Heart right ventricle (tissue), 16 donors: ENCODE data around the gene PARD6G. TPM values are rescaled to one million over a fixed set of nuclear protein-coding genes. Genes with fewer than 3 reads are reported as not detected.

Source experiments
- ATAC-seq, 8 donors: fragments of 200-7000 bp; cut with Tn5 transposase; one replicate each; pipeline ENCODE4 v1.9.1; 2020; ENCODE audit warnings: mild to moderate bottlenecking in 8 of 8, moderate library complexity in 8 of 8, moderate number of reproducible peaks in 1 of 8
- DNase-seq, 2 donors: peaks; one replicate each; pipeline ENCODE4 v3.0.0-alpha.2; 2020
- H3K27ac ChIP-seq, 10 donors: fragments of 200-600 bp; sonication (generic) in 2 of 10; one replicate each; pipeline versions ENCODE4 v1.5.0 to v1.8.0; 2020 to 2022; ENCODE audit warnings: mild to moderate bottlenecking in 3 of 10
- H3K27me3 ChIP-seq, 7 donors: fragments of 200-600 bp; one replicate each; pipeline ENCODE4 v1.8.0; 2021 to 2022; ENCODE audit warnings: mild to moderate bottlenecking in 2 of 7
- H3K36me3 ChIP-seq, 9 donors: fragments of 200-600 bp; sonication (generic) in 1 of 9; one replicate each; pipeline versions ENCODE4 v1.5.0 to v1.8.0; 2020 to 2022; ENCODE audit warnings: mild to moderate bottlenecking in 2 of 9
- H3K4me1 ChIP-seq, 9 donors: fragments of 200-600 bp; sonication (generic) in 1 of 9; one replicate each; pipeline versions ENCODE4 v1.5.0 to v1.8.0; 2020 to 2022; ENCODE audit warnings: mild to moderate bottlenecking in 4 of 9
- H3K4me3 ChIP-seq, 10 donors: fragments of 200-600 bp; sonication (generic) in 2 of 10; one replicate each; pipeline versions ENCODE4 v1.5.0 to v1.8.0; 2020 to 2022; ENCODE audit warnings: mild to moderate bottlenecking in 7 of 10, moderate library complexity in 2 of 10
- H3K9me3 ChIP-seq, 11 donors: fragments of 200-600 bp in 10 of 11; sonication (generic) in 2 of 11; one replicate each; pipeline versions ENCODE4 v1.5.0 to v1.8.0; 2013 to 2022; ENCODE audit warnings: mild to moderate bottlenecking in 2 of 11, control low read depth in 1 of 11, moderate library complexity in 1 of 11
- WGBS, 2 donors: extraction: QIAGEN DNeasy Blood & Tissue Kit; methylation state at CpG; one replicate each; pipeline ENCODE4 v1.1.7; 2013; ENCODE audit warnings: inconsistent platforms in 1 of 2; 5-methylcytosine and 5-hydroxymethylcytosine counted together
- intact Hi-C, 10 donors: fragments of 100-400 bp; cut with DNase I; formaldehyde crosslinking; loops; one replicate each; pipeline versions ENCODE4 v1.11.1 to v1.14.2; 2022
- polyA plus RNA-seq, 2 donors: library from polyadenylated mRNA; stranded (reverse); fragments of 200-250 nt; gene quantifications; one replicate each; pipeline ENCODE4 v1.2.3, GENCODE V29; 2013
- total RNA-seq, 10 donors: library from RNA; stranded (reverse); fragmentation: NEBNext Ultra II Directional in 3 of 10; extraction: Animal tissue kit (Norgen Biotek cat#: 25700) in 3 of 10; gene quantifications; one replicate each; pipeline versions ENCODE4 v1.2.1 to v1.2.4, GENCODE V29; 2021 to 2023
- TF ChIP-seq, protein P1 (sequence below), 9 donors: fragments of 200-600 bp; sonication (generic) in 2 of 9; IDR thresholded peaks; one replicate each; pipeline versions ENCODE4 v1.5.0 to v1.8.0; 2021 to 2022; ENCODE audit warnings: antibody characterized with exemption in 9 of 9, mild to moderate bottlenecking in 5 of 9, moderate library complexity in 1 of 9
- donor health status: Arrhythmogenic right ventricular cardiomyopathy.
- donor health status: ischemic (EF 13 %, LVEDD 7.1; RV severe dilation, severe dysfunction).
- donor health status: healthy with polysubstance abuse.
- donor health status: DM: no; HTN: yes; CAD: no.
- donor health status: DM: no; HTN: no; CAD: no.
- donor health status: ischemic (EF 25% LVEDD 6.9; RV normal size, moderate dysfunction).
- donor health status: ischemic (EF 25% LVEDD 5.7; RV mildly dilated, moderate dysfunction).
- donor health status: healthy.
- donor health status: DM: yes; HTN: yes; CAD: no.
- donor health status: Ischemic cardiomyopathy.
- donor health status: ischemic (EF 35%, LVEDD 5.7; RV mildly dilated, moderate dysfunction).
- donor health status: nonischemic (EF 11% LVEDD 7.7; RV severe dilation, severe dysfunction).
- donor health status: DM: yes; HTN: yes; CAD: no.
- donor health status: PGD.
- donor health status: ischemic (EF 29% LVEDD 5.4; RV normal size, mild dysfunction).
- donor health status: nonischemic (EF 23%, LVEDD 6.1; RV moderate dilation, normal function).

The PARD6G gene
- total and polyA plus RNA-seq, 12 donors: 0.77 to 3.8 (median 2.6) TPM

DNA sequence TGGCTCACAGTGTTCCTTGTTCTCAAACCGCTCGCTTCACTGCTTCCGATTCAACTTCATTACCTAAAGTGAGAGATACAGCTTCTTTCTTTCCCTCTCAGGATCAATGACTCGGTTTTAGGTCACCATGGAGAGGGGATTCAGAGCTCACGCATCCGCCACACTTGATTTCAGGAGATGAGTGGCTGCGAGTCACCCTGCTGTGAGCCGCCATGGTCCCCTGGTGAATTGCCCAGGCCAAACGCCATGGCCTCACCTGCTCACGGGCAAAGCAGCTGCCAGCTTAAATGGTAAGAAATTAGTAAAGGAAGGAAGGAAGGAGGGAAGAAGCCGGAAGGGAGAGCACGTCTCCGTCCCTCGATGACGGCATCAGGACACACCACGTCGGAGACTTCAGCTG is 77.7 kb downstream of the PARD6G start:
- TF ChIP-seq, protein P1, sequence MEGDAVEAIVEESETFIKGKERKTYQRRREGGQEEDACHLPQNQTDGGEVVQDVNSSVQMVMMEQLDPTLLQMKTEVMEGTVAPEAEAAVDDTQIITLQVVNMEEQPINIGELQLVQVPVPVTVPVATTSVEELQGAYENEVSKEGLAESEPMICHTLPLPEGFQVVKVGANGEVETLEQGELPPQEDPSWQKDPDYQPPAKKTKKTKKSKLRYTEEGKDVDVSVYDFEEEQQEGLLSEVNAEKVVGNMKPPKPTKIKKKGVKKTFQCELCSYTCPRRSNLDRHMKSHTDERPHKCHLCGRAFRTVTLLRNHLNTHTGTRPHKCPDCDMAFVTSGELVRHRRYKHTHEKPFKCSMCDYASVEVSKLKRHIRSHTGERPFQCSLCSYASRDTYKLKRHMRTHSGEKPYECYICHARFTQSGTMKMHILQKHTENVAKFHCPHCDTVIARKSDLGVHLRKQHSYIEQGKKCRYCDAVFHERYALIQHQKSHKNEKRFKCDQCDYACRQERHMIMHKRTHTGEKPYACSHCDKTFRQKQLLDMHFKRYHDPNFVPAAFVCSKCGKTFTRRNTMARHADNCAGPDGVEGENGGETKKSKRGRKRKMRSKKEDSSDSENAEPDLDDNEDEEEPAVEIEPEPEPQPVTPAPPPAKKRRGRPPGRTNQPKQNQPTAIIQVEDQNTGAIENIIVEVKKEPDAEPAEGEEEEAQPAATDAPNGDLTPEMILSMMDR (IDR thresholded peaks at IDR 0.05): no peak
- Histone ChIP-seq H3K36me3 (no peaks in the 10 kb centered on the region), H3K4me1 (peaks cover 0 to 11% (median 7%) of the 10 kb centered on the region in 9 donors), H3K4me3 (no peak overlapping the region), H3K9me3 (peaks cover 0 to 18% (median 6%) of the 10 kb centered on the region in 11 donors), H3K27ac (no peak overlapping the region), H3K27me3 (peaks cover 0 to 7% (median 0%) of the 10 kb centered on the region in 7 donors)
- 87 to 91% methylated on average over 17 of the region's 17 CpGs for WGBS, 2 donors
- DNase-seq (no peak), ATAC-seq (no peak)
- intact Hi-C loops: no loop called here

DNA sequence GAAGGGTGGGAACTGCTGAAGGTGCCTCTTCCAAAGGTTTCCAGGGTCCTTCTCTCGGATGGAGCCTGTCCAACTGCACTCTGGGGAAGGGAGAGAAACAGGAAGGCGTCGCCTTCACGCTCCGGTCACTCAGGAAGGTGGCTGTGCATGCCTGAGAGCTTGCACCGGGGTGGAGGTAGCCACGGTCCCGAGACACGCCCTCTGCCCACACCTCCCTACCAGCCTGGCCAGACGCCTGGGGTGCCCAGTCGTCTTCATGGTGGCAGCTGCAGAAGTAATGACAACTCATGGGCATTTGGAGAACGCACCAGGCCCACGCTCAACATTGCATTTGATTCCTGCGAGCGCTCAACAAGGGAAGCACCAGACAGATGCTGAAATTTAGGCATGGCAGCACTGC is 78.3 kb downstream of the PARD6G start:
- ATAC-seq: no peak
- H3K27ac ChIP-seq: no peak overlapping the region
- no peaks in the 10 kb centered on the region for H3K36me3 ChIP-seq
- peaks cover 0 to 24% (median 6%) of the 10 kb centered on the region in 11 donors for H3K9me3 ChIP-seq
- WGBS, 2 donors: 86 to 89% methylated on average over 15 of the region's 15 CpGs
- H3K27me3 ChIP-seq: peaks cover 0 to 7% (median 0%) of the 10 kb centered on the region in 7 donors
- no peak overlapping the region for H3K4me3 ChIP-seq
- no peak for DNase-seq
- intact Hi-C loops: no loop called here
- TF ChIP-seq, protein P1 (IDR thresholded peaks at IDR 0.05): no peak
- H3K4me1 ChIP-seq: peaks cover 0 to 11% (median 7%) of the 10 kb centered on the region in 9 donors

DNA sequence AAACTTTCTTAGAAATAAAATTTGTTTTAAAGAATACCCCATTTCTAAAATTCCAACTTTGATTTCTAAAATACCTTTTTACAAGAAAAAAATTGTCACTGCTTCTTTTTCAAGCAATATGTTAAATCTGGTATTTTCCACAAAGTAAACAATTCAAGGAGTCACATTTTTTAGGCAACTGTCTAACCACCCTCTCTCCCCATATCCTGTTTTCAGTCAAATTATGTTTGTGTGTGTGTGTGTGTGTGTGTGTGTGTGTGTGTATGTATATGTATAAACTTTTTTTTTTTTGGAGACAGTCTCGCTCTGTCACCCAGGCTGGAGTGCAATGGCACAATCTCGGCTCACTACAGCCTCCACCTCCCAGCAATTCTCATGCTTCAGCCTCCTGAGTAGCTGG is 79.0 kb downstream of the PARD6G start:
- Histone ChIP-seq H3K4me1 (peaks cover 0 to 11% (median 7%) of the 10 kb centered on the region in 9 donors), H3K27ac (no peak overlapping the region), H3K27me3 (peaks cover 0 to 7% (median 0%) of the 10 kb centered on the region in 7 donors), H3K4me3 (no peak overlapping the region), H3K36me3 (no peaks in the 10 kb centered on the region), H3K9me3 (peaks cover 0 to 25% (median 6%) of the 10 kb centered on the region in 11 donors)
- WGBS, 2 donors: 89% methylated on average over 2 of the region's 2 CpGs
- DNase-seq (no peak), ATAC-seq (no peak)
- TF ChIP-seq, protein P1 (IDR thresholded peaks at IDR 0.05): no peak
- intact Hi-C loops: no loop called here

DNA sequence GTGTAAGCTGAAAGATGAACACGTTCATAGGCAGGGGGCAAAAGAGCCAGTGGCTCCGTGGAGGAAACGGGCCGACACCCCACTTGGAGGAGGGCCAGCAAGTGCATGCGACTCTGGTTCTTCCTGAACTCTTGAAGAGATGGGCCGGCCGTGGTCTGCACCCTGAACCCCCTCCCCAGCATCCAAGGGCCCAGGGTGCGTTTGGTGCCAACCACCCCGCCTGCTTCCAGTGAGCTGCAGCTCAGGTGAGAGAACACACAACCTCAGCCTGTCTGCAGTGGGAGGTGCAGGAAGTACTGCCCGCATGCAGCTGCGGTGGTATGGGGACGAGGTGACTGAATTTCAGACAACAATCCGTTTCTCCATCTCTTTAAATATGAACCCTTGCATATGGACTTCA is 79.4 kb downstream of the PARD6G start:
- H3K4me3 ChIP-seq: no peak overlapping the region
- H3K27me3 ChIP-seq: peaks cover 0 to 7% (median 0%) of the 10 kb centered on the region in 7 donors
- no peak overlapping the region for H3K27ac ChIP-seq
- DNase-seq: no peak
- intact Hi-C loops: no loop called here
- 80 to 85% methylated on average over 13 of the region's 13 CpGs for WGBS, 2 donors
- ATAC-seq: no peak
- peaks cover 0 to 25% (median 6%) of the 10 kb centered on the region in 11 donors for H3K9me3 ChIP-seq
- peaks cover 0 to 11% (median 7%) of the 10 kb centered on the region in 9 donors for H3K4me1 ChIP-seq
- no peaks in the 10 kb centered on the region for H3K36me3 ChIP-seq
- TF ChIP-seq, protein P1 (IDR thresholded peaks at IDR 0.05): no peak
